SH-SY5Y (cell line): ENCODE data around the gene SACS.
A peak's percentile ranks its signal among the peaks of the same experiment; 100 is the strongest.

Experiments
- GATA2 ChIP-seq: IDR thresholded peaks from 2 replicates; pipeline ENCODE4 v1.6.1; 2011; ENCODE audit warnings: mild to moderate bottlenecking, low read depth, low read length
- GATA3 ChIP-seq: IDR thresholded peaks from 2 replicates; pipeline ENCODE4 v1.6.1; 2011; ENCODE audit warnings: low read depth, mild to moderate bottlenecking, low read length, moderate library complexity

Gene SACS

GRCh38 chr13:23443110-23443509, 9.6 kb upstream of the SACS start:
- TF ChIP-seq GATA2 = no peak
- no peak for TF ChIP-seq GATA3

- TF ChIP-seq GATA3 = no peak
- TF ChIP-seq GATA2 = no peak
These were observed 7.5 kb upstream of the SACS start for GRCh38 chr13:23440821-23441618.

- TF ChIP-seq GATA2 (no peak), GATA3 (no peak)
These were observed 4.4 kb upstream of the SACS start for GRCh38 chr13:23437916-23438315.

GRCh38 chr13:23436680-23437079, 3.2 kb upstream of the SACS start:
- no peak for TF ChIP-seq GATA2
- TF ChIP-seq GATA3 = no peak

- no peak for TF ChIP-seq GATA2
- TF ChIP-seq GATA3 = no peak
These were observed 989 bp upstream of the SACS start for GRCh38 chr13:23434491-23434890.

GRCh38 chr13:23432626-23433025, 876 bp downstream of the SACS start:
- TF ChIP-seq GATA3 (no peak), GATA2 (no peak)

- TF ChIP-seq GATA3 = 0 out of 2 replicates have a peak, but pooled peaks have one; percentile 14
- TF ChIP-seq GATA2 = peak; percentile 31; the same call in 1 of the 2 replicates
These were observed 2.8 kb downstream of the SACS start for GRCh38 chr13:23430664-23431063.

- no peak for TF ChIP-seq GATA2
- TF ChIP-seq GATA3 = no peak
These were observed 5.5 kb downstream of the SACS start for GRCh38 chr13:23427881-23428528.

GRCh38 chr13:23427342-23427843, 6.1 kb downstream of the SACS start:
- no peak for TF ChIP-seq GATA2
- TF ChIP-seq GATA3 = no peak

- TF ChIP-seq GATA3 = no peak
- no peak for TF ChIP-seq GATA2
These were observed 11.9 kb downstream of the SACS start for GRCh38 chr13:23421596-23421995.

GRCh38 chr13:23418776-23419683, 14.5 kb downstream of the SACS start:
- TF ChIP-seq GATA2 (no peak), GATA3 (no peak)

- TF ChIP-seq GATA3 = no peak
- TF ChIP-seq GATA2 = no peak
These were observed 18.8 kb downstream of the SACS start for GRCh38 chr13:23414682-23415081.

- no peak for TF ChIP-seq GATA3
- no peak for TF ChIP-seq GATA2
These were observed 21.8 kb downstream of the SACS start for GRCh38 chr13:23411706-23412105.

- no peak for TF ChIP-seq GATA2
- TF ChIP-seq GATA3 = no peak
These were observed 22.3 kb downstream of the SACS start for GRCh38 chr13:23411220-23411619.
